HG03469 (cell line): Measurements from ENCODE around the gene SYTL3.

Experiments
- ATAC-seq: cut with Tn5 transposase; IDR thresholded peaks from one replicate; pipeline ENCODE4 v1.9.1; 2021; ENCODE audit warnings: mild to moderate bottlenecking, moderate library complexity, moderate number of reproducible peaks; ENCODE audit not compliant: unreplicated experiment

SYTL3 gene

DNA sequence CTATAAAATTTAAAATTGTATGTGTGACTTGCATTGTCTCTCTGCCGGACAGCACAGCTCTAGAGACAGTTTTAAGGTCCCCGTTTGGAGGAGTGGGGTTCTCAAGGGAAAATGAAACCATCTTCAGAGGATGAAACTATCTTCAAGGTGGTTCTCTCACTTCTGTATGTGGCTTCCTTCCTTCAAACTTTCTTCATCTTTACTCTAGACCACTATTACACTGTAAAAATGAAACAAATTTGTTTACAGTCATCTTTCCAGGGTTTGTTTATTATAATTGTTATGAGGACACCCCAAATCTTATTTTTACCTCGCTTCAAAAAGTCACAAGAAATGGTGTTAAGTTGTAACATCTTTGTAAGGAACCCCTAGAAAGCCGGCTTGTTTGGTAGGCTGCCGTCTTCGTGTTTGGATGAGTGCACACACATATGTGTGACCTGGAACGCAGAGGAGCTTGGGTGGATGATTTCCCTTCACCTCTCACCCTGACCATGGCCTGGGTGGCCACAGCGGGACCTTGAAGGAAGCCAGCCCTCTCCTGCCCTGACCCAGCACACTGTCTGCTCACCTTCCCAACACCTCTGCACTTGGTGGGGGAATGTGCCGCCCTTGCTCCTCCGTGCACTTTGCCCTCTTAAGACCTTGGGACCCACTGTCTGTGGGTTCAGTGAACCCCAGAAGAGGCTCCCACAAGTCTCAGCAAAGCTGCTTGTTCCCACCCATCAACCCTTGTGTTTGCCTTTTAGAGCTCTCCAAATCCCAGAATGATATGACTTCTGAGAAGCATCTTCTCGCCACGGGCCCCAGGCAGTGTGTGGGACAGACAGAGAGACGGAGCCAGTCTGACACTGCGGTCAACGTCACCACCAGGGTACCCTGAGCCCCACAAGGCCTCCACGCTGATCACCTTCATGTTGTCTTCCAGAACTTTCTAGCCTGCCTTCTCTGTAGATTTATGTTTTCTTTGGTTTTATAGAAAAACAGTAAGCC, 67.8 kb downstream of the SYTL3 start:
- ATAC-seq: peak; percentile 48

DNA sequence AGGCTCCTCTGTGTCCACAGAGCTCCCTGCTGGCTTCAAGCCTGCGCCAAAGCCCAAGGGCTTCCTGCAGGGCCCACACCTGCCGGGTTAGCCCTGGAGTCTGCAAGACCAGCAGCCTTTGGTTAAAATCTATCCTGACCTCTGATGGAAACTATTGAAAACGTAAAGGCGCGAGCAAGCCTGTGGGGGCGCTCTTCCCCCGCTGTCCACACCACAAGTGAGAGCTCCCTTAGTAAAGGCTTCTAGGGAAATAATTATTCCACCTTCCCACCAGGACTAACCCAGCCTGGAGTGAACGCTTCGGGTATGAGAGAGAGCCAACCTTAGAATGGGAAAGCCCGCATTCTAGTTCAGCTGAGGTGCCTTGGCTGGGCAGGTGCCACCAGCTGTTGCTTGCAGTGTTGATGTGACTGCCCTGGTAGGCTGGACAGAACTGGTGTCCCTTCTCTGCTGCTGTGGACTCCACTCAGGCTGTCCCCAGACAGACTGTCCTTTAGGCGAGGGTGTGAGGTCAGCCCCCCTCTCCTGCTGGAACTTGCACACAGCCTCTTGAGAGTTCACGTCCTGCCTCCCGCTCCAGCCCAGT, 68.7 kb downstream of the SYTL3 start:
- no peak for ATAC-seq

DNA sequence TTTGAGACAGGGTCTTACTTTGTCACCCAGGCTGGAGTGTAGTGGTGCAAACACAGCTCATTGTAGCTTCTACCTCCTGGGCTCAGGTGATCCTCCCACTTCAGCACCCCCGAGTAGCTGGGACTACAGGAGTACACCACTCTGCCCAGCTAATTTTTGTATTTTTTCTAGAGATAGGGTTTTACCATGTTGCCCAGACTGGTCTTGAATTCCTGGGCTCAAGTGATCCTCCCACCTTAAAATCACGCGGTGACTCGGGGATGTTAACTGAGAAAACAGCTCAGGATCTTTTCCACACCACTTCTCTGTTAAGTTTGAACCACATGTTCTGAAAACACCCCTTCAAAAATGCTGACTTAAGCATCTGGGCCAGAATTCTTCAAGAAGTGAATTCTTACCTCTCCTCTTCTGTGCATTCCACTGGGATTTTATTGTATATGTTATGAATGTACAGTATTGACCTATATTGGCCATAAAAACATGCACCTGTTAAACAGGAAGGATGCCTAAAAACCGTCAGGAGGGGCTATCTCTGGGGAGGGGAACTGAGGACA, 72.4 kb downstream of the SYTL3 start:
- ATAC-seq: no peak

DNA sequence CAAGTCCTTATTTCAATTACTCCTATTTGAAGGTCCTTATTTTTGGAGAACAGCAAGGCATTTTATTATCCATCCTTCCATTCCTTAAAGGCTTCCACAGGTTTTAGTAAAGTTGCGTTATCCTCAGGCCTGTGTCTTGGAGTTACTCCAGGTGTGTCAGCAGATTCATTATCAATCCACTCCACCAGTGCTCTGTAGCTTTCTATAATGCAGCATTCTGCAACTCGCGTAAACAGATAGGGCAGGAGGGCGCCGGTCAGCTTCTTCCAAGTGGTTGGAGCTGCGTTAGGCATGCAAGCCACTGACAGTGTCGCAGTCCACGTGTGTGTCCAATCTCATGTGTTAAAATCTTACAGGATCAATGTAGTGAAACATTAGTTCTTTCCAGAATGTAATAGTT, 75.8 kb downstream of the SYTL3 start:
- no peak for ATAC-seq

DNA sequence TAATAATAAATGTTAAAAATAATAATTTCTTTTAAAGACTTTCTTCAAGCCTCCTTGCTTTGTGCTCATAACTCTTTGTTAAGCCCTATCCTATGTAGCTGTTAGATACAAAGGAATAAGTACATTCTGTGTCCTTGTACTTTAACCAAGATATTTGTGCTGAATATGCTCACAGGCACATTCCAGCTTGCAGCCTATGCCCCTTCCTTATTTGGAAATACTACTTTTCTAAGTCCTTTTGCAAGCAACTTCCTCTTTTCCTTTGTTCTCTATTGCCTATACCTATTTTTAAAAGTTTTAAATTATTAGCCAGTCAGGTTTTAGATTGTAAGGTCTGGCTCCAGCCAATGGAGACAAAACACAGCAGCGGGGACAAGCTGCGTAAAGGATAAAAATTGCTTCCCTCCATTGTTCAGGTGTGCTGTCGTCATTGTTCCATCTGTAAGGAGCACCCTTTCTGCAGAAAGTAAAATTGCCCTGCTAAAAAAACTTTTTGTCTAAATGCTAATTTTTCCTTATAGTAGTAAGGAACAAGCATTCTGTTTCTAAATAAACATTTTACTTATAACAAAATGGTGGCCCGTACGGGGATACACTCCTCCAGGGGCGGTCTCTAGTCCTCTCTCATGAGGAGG, 80.2 kb downstream of the SYTL3 start:
- no peak for ATAC-seq

DNA sequence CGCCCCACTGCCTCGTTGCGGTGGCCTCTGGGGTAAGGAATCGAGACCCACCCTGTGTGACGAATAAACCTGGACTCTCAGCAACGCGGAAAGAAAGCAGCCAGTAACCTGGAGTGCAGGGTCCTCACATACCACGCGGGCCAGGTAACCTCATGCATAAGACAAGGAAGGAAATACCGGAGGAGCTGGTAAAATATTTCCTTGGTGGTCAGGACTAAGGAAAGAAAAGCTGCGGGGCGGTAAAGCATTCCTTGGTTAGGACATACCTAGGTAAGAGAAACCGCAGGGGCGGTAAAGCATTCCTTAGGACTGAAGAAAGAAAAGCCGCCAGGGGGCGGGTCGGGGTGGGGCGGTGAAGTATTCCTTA, 80.7 kb downstream of the SYTL3 start:
- ATAC-seq: no peak

DNA sequence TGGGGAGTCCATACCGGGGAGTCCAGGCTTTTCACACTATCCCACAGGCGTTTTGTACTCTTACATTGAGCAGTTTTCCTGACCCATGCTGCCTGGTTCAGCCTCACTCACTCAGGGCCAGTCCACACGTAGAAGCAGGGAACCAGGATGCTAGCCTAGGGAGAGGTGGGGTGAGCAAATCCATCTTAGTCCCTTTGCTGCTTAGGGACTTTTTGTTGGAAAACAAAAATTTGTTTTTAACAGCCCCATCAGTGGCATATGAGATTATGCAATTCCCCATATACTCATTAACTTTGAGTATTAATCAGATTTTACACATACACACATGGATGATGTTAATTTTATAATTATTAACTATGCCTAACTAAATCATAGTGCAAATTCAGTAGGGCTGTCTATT, 85.2 kb downstream of the SYTL3 start:
- no peak for ATAC-seq

DNA sequence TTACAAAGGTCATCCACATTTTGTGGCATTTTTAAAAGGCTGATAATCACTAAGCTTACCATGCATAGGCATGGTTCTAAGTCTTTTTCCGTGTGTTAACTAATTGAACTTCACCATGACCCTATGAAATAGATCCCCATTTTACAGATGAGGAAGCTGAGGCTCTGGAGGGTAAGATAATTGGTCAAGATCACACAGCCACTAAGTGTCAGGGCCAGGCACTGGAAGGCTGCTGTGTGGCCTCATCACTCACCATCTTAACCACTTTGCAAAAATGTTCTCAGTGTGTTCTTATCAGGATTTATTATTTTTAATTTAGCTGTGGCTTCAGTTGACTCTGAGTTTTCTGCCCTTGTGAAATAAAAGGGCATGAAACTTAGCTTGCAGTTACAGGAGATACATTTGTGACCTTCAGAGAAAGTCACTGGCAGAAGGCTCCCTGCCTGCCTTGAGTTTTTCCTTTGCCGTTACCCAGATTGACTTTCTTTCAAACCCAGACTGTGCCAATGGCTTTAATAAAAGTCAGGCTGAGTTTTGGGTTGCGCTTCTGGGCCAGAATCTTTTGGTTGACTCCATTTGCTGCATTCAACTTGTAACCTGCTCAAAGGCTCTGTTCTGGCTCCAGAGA, 87.3 kb downstream of the SYTL3 start:
- no peak for ATAC-seq

DNA sequence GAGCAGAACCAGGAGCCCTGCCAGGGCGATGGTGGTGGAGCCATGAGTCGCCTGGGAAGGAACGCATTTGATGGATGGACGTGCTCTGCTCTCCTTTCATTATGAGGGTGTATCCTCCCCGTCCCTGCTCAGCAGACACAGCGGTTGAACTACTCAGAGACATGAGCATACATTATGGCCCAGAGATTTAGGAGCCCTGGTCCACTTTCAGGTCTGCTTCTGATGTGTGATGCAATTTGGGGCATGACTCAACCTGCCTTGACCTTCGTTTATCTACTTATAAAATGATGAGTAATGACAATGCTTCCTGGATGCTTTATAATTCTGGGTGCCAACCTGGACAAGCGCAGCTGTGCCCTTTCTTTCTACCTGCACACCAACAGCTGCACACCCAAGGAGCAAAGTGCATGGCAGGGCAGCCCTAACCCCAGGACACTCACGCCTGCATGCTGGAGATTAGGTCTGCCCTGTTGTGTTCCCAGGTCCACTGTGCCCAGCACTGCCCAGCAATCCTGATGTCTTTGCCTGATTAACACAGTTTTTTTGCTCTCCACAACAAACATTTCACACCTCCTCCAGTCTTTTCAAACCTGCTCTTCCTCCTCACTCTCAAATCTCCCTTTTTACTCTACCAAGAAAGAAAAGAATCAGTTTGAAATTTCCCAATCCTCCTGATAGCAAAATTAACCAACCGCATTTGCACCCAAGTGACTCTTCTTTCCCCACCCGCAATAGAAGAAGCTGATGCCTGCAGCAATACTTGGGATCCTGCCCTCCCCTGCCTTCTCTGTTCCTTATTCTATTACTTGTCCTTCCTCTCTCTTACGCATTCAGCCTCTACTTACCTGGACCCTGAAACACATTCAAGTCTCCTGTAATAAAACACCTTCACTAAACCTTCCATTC, 88.1 kb downstream of the SYTL3 start:
- no peak for ATAC-seq

DNA sequence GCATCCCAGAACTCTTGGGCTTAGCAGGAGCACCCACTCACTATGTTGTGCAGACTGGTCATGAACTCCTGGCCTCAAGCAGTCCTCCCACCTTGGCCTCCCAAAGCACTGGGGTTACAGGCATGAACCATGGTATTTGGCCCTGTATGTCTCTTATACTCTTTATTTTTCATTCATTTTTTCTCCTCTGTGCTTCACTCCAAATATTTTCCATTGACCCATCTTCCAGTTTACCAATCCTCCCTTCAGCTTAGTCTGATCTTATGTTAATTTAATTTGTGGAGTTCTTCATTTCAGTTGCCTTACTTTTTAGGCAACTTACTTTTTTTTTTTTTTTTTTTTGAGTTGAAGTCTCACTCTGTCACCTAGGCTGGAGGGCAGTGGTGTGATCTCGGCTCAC, 89.8 kb downstream of the SYTL3 start:
- no peak for ATAC-seq

DNA sequence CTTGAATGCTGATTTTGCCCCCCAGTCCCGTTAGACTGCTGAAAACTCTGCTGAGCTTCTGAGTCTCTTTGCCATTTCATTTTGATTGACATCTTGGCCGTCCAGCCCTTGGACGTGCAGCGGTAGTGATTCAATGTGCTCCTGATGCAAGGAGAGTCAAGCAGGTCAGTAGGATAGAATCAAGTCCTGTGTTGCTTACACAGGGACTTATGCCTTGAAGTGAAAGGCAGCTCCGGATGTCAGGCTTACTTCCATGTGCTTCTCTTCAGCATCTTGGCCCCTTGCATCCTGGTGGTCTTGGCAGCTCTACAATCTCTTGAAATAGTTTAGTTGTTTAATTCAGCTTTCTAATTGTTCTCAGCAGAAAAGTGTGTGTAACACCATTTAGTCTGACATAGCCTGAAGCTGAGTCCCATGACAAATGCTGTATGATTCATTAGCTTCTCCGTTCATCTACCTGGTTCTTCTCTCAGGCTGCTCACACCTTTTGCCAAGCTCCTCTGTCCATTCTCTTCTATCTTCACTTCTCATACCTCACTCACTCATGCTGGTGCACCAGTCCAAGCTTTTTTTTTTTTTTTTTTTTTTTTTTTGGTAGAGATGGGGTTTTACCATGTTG, 93.3 kb downstream of the SYTL3 start:
- ATAC-seq: no peak

DNA sequence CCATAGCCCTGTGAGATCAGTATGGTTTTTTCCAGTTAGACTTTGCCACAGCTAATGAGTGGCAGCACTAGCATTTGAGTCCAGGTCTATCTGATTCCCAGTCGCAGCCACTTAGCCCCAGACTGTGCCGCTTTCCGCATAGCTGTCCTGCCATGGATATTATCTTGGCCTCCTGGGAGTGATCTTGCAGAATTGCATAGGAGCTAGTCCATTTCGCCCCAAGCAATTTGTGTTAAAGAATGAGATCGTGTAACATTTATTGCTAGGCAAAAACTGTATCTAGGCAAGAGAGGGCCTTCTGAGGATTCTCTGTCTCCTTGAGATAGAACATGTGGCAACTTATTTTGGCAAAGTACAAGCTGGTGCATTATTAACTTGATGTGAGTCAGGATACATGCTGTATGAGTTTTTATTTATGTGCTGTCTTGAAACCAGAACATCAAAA, 95.2 kb downstream of the SYTL3 start:
- ATAC-seq: no peak

DNA sequence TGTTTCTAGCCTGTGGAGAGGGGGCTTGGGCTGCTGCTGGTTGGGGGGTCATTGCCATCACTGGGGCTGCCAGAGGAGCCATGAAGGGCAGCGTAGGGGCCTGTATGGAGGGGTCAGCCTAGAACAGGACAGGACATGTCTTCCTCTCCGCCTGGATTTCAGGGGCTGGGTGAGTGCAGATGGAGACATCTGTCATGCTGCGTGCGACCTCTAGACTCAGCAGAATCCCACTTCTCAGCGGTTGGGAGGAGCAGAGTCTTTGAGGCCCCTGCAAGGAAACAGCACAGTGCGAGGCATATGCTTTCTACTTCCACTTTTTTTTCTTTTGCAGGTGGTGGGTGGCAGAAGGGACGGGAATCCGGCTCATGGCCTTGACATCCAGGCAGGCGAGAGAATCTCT, 101.4 kb downstream of the SYTL3 start:
- no peak for ATAC-seq

DNA sequence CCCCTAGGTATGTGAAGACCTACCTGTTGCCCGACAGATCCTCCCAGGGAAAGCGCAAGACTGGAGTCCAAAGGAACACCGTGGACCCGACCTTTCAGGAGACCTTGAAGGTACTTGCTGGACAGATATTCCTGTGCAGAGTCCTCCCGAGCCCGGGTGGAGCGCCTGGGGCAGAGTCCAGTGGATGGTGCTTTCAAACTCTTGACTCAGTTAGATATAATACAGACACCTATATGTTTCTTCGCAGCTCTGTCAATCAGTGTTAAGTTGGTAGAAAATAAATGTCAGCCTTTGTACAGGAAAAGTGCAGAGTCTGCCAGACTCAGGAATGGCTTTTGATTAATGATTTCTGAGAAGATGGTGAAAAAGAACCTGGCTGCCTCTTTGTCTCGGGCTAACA, 102.1 kb downstream of the SYTL3 start:
- ATAC-seq: no peak

DNA sequence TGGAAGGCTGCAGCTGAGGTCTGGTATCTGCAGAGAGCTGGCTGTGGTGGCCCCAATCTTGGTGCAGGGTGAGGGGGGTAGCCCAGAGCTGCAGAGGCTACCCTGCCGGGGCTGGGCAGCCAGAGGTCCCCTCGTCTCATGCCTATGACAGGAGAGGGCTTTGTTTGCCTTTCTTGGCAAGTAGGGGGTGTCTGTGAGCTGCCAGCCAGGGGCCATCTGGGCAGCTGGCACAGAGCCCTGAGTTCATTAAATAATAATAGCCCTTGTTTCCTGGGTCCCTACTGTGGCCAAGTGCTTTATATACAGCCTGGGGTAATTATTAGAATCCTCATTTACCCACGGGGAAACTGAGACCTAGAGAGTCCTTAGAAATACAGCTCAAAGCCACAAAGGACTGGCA, 102.8 kb downstream of the SYTL3 start:
- ATAC-seq: no peak

DNA sequence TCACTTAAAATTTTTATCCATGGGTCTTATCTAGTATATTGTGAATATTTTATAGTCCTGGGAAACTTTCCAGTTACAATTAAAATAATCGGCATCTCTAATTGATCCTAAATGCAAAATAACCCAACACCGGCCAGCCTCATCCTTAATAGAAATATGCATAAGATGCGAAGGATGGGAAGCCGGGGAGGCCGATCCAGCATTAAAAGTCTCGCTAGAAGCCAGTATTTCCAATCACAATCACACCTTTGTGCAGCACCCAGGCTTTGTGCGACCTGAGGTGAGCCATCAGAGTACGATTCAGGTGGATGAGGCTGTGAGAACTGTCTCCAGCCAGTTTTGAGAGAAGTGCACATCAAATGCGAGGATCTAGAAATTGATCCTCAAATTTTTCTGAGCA, 104.0 kb downstream of the SYTL3 start:
- no peak for ATAC-seq

DNA sequence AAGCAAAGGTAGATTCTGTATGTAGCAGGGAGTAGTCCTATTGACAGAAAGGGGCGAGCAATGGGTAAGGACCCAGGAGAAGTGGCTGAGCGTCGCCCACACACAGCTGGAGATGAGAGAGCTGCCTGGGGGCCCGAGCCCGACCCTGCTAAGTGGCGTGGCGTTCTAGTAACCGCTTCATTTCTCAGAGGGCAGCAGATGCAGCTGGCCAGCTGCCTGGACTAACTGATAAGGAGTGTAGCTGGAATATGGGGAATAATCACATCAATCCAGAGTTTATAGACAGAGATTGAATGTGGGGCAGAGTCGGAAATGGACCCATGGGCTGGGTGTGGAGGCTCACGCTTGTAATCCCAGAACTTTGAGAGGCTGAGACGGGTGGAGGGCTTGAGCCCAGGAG, 104.9 kb downstream of the SYTL3 start:
- ATAC-seq: no peak

DNA sequence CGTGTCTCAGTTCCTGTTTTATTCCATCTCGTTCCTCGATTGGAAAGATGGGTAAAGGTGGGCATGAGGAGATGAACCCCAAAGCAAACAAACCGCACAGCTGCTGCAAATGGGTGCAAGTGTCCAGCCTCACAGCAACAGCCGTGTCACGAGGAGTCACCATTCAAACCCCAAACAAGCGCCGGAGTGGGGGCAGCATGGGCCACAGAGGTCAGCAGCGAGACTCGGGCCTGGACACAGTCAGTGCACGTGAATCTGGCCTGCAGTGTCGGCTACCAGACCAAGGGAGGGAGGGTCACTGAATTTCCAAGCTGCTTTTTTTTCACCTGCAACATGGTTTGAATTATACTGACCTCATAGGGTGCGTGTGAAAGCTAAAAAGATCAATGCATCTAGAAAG, 105.8 kb downstream of the SYTL3 start:
- no peak for ATAC-seq

DNA sequence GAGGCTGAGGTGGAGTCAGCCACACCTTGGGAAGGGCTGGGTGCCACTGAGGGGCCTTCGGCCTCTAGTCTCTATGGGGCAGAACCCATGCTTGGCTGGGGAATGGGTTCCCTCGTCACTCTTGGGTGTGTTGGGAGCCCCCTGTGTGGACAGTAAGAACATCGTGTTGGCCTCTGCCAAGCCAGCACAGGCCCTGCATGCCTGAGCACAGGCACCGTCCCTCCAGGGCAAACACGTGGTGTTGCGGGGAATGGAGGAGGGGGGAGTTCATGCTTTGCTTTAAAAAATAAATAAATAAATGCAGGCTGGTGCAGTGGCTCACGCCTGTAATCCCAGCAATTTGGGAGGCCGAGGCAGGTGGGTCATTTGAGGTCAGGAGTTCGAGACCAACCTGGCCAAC, 106.3 kb downstream of the SYTL3 start:
- no peak for ATAC-seq
